GM12892 (cell line): ENCODE measurements around the gene TYRO3.

ENCODE experiments used
- POLR2A ChIP-seq: IDR thresholded peaks from 2 replicates; pipeline ENCODE4 v1.6.1; 2011; ENCODE audit warnings: low read depth, low read length, control low read depth
- POLR2AphosphoS5 ChIP-seq: IDR thresholded peaks from 2 replicates; pipeline ENCODE4 v1.6.1; 2011; ENCODE audit warnings: low read depth, low read length, control low read depth
- TAF1 ChIP-seq: IDR thresholded peaks from 2 replicates; pipeline ENCODE4 v1.6.1; 2011; ENCODE audit warnings: low read depth, mild to moderate bottlenecking, control low read depth, low read length, borderline replicate concordance

- no peak for TF ChIP-seq POLR2A
- no peak for TF ChIP-seq POLR2AphosphoS5
- TF ChIP-seq TAF1: no peak
Measured at GRCh38 chr15:41575282-41575681, 16.3 kb downstream of the TYRO3 start.
